Amniotic stem cell (primary cell): ENCODE measurements around the gene BRINP2.

Source experiments
- DNase-seq: peaks from one replicate; lab custom pipeline; 2025; lab: John Stamatoyannopoulos, UW

BRINP2 gene

GRCh38 chr1:177219554-177220458 lies 49.0 kb downstream of the BRINP2 start:
- no peak for DNase-seq

GRCh38 chr1:177223359-177223758 lies 52.6 kb downstream of the BRINP2 start:
- no peak for DNase-seq

- no peak for DNase-seq
These were observed 57.4 kb downstream of the BRINP2 start for GRCh38 chr1:177227978-177228692.

- DNase-seq = no peak
These were observed 57.9 kb downstream of the BRINP2 start for GRCh38 chr1:177228693-177229065.

- DNase-seq = no peak
These were observed 59.0 kb downstream of the BRINP2 start for GRCh38 chr1:177229781-177230180.

- DNase-seq = no peak
These were observed 59.7 kb downstream of the BRINP2 start for GRCh38 chr1:177230228-177231016.

- DNase-seq = no peak
These were observed 64.6 kb downstream of the BRINP2 start for GRCh38 chr1:177235350-177235749.

GRCh38 chr1:177236962-177237361 lies 66.2 kb downstream of the BRINP2 start:
- no peak for DNase-seq

- no peak for DNase-seq
These were observed 68.2 kb downstream of the BRINP2 start for GRCh38 chr1:177238967-177239366.

- DNase-seq = no peak
These were observed 69.0 kb downstream of the BRINP2 start for GRCh38 chr1:177239792-177240191.

GRCh38 chr1:177243773-177244172 lies 73.0 kb downstream of the BRINP2 start:
- no peak for DNase-seq

GRCh38 chr1:177246710-177247580 lies 76.2 kb downstream of the BRINP2 start:
- no peak for DNase-seq

- DNase-seq = no peak
These were observed 76.9 kb downstream of the BRINP2 start for GRCh38 chr1:177247623-177248176.

GRCh38 chr1:177248258-177248657 lies 77.5 kb downstream of the BRINP2 start:
- no peak for DNase-seq

- no peak for DNase-seq
These were observed 78.5 kb downstream of the BRINP2 start for GRCh38 chr1:177249231-177249630.

- no peak for DNase-seq
These were observed 82.1 kb downstream of the BRINP2 start for GRCh38 chr1:177252877-177253276.

- no peak for DNase-seq
These were observed 84.7 kb downstream of the BRINP2 start for GRCh38 chr1:177255411-177255810.

GRCh38 chr1:177256153-177257075 lies 85.7 kb downstream of the BRINP2 start:
- no peak for DNase-seq

GRCh38 chr1:177257128-177257527 lies 86.4 kb downstream of the BRINP2 start:
- no peak for DNase-seq

- no peak for DNase-seq
These were observed 86.8 kb downstream of the BRINP2 start for GRCh38 chr1:177257576-177257975.
